Peyer's patch (tissue), 4 donors: ENCODE data around the gene AP1M2. TPM values are rescaled to one million over a fixed set of nuclear protein-coding genes. Genes with fewer than 3 reads are reported as not detected.
A peak's percentile ranks its signal among the peaks of the same experiment; 100 is the strongest.
"Not testable (repeated sequence)": the region's sequence is repeated elsewhere in the genome, so short reads cannot be mapped to it uniquely, and the experiment has no call there.

ENCODE experiments used
- DNase-seq, 3 donors: peaks; one replicate each; pipeline ENCODE4 v3.0.0-alpha.2; 2017 to 2019
- H3K27ac ChIP-seq, 4 donors: fragments of 200-600 bp; sonication (generic); one replicate each; pipeline ENCODE4 v1.5.1; 2016 to 2019
- H3K27me3 ChIP-seq, 2 donors: fragments of 200-600 bp; sonication (generic); one replicate each; pipeline ENCODE4 v1.5.1; 2019
- H3K36me3 ChIP-seq, 3 donors: fragments of 200-600 bp; sonication (generic); one replicate each; pipeline ENCODE4 v1.5.1; 2016 to 2019
- H3K4me1 ChIP-seq, 4 donors: fragments of 200-600 bp; sonication (generic); one replicate each; pipeline ENCODE4 v1.5.1; 2016 to 2019
- H3K4me3 ChIP-seq, 4 donors: fragments of 200-600 bp; sonication (generic); 1 replicate in 3 of 4; 2 replicates in 1 of 4; pipeline ENCODE4 v1.5.1; 2016 to 2019; ENCODE audit warnings: mild to moderate bottlenecking in 1 of 4
- H3K9me3 ChIP-seq, 4 donors: fragments of 200-600 bp; sonication (generic); one replicate each; pipeline ENCODE4 v1.5.1; 2016 to 2019; ENCODE audit warnings: mild to moderate bottlenecking in 1 of 4
- POLR2A ChIP-seq, 2 donors: fragments of 450-650 bp; IDR thresholded peaks; one replicate each; pipeline ENCODE4 v1.5.1; 2017; ENCODE audit warnings: antibody characterized with exemption in 2 of 2, mild to moderate bottlenecking in 2 of 2, moderate library complexity in 2 of 2
- total RNA-seq, 4 donors: library from RNA; depleted of rRNA; stranded (reverse); fragments of >200 nt; gene quantifications; one replicate each; pipeline ENCODE4 v1.1.0, GENCODE V29; 2016
- TF ChIP-seq, protein P1 (sequence below), 6 experiments: fragments of 450-650 bp in 4 of 6; fragments of 200-600 bp in 2 of 6; sonication (generic) in 1 of 6; IDR thresholded peaks; one replicate each; pipeline ENCODE4 v1.5.1; 2017 to 2019; ENCODE audit warnings: antibody characterized with exemption in 6 of 6, mild to moderate bottlenecking in 3 of 6, moderate library complexity in 1 of 6

Gene AP1M2
- total RNA-seq, 4 donors from 2014 or later: 60.2 to 102 (median 82.5) TPM

GRCh38 chr19:10574462-10574861, 12.7 kb downstream of the AP1M2 start:
- Histone ChIP-seq H3K4me3 (no peak overlapping the region), H3K27me3 (no peaks in the 10 kb centered on the region)
- TF ChIP-seq POLR2A (IDR thresholded peaks at IDR 0.05): no peak

GRCh38 chr19:10573793-10574192, 13.3 kb downstream of the AP1M2 start:
- H3K9me3 ChIP-seq, H3K27me3 ChIP-seq, H3K4me1 ChIP-seq, H3K4me3 ChIP-seq, H3K27ac ChIP-seq, DNase-seq: not testable (repeated sequence)
- peaks cover 0 to 14% (median 0%) of the 10 kb centered on the region in 3 donors for H3K36me3 ChIP-seq

More at GRCh38 chr19:10574462-10574861, 12.7 kb downstream of the AP1M2 start:
- no peak for DNase-seq
- Histone ChIP-seq H3K27ac (no peak overlapping the region), H3K4me1 (peaks cover 0 to 5% (median 2%) of the 10 kb centered on the region in 4 donors), H3K9me3 (no peaks in the 10 kb centered on the region), H3K36me3 (peaks cover 0 to 21% (median 0%) of the 10 kb centered on the region in 3 donors)

DNA sequence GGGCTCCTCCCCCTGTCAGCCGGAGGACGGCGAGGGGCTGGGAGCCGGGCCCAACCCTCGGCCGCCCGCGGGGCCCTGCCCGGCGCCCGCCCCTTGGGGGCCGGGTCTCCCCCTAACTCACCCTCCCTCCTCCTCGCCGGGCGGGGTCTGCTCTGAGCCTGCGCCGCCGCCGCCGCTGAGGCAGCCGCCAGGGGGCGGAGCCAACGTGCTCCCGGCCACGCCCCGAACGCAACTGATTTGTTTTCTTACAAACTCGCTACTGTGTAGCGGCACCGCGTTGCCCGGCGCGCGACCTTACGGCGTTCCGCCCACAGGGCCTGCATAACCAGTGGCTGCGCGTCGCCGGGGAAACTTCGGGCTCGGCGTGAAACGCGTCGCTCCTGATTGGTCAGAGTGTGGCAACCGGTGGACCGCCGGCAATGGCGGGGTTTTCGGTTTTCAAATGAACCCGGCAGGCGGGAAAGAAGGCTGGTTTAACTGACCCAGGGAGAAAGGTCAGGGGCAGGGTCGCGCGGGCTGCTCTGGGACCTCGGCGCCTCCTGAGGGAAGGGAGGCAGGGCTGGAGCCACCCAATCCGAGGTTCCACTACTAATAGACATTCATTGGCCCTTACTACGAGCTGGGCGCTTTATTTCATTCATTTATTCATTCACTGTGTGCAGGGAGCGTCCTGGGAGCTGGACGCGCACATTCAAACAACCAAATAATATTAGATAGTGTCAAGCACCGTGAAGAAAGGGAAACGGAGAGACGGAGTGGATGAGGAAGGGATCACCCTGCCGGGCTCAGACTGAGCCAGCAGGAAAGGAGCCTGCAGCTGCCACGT, 18.1 kb downstream of the AP1M2 start, which contains the start of gene CDKN2D:
Gene CDKN2D (minus strand): TSS at position 154 of the 826 bp plus-strand sequence. CDS start 326 bp downstream, outside the sequence.
- Histone ChIP-seq H3K27me3 (no peaks in the 10 kb centered on the region), H3K4me1 (peaks cover 0 to 39% (median 29%) of the 10 kb centered on the region in 4 donors), H3K9me3 (no peaks in the 10 kb centered on the region), H3K36me3 (no peaks in the 10 kb centered on the region), H3K4me3 (peak within 1 kb of the TSS; percentile 76 to 97 (median 83)), H3K27ac (peak within 1 kb of the TSS; percentile 81 to 97 (median 90))
- TF ChIP-seq, protein P1, sequence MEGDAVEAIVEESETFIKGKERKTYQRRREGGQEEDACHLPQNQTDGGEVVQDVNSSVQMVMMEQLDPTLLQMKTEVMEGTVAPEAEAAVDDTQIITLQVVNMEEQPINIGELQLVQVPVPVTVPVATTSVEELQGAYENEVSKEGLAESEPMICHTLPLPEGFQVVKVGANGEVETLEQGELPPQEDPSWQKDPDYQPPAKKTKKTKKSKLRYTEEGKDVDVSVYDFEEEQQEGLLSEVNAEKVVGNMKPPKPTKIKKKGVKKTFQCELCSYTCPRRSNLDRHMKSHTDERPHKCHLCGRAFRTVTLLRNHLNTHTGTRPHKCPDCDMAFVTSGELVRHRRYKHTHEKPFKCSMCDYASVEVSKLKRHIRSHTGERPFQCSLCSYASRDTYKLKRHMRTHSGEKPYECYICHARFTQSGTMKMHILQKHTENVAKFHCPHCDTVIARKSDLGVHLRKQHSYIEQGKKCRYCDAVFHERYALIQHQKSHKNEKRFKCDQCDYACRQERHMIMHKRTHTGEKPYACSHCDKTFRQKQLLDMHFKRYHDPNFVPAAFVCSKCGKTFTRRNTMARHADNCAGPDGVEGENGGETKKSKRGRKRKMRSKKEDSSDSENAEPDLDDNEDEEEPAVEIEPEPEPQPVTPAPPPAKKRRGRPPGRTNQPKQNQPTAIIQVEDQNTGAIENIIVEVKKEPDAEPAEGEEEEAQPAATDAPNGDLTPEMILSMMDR (IDR thresholded peaks at IDR 0.05): peak; percentile 52 to 85 (median 76)
- TF ChIP-seq POLR2A (IDR thresholded peaks at IDR 0.05): peak; percentile 65 to 76
- peak; percentile 99 to 100 (median 99) for DNase-seq

GRCh38 chr19:10568062-10568825, 18.9 kb downstream of the AP1M2 start:
- no peaks in the 10 kb centered on the region for H3K27me3 ChIP-seq

DNA sequence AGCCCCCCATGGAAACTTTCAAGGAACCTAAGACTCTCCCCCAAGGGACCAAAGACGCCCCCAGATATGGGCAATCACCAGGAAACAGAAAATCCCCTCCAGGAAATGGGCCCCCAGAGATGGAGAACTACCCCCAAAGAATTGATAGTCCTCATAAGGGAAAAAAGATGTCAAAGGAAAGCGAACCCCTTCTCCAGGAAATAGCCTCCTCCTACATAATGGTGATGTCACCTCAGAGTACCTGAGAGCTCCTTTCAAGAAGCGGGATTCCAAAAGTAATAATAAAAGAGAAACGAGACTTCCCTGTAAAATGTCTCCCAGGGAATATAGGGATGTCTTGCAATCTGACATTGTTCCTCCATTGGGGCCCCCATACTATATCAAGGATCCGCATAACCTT, 19.5 kb downstream of the AP1M2 start:
- Histone ChIP-seq H3K4me1 (peaks cover 0 to 39% (median 29%) of the 10 kb centered on the region in 4 donors), H3K4me3 (peak overlapping the region; percentile 76 to 97 (median 83)), H3K36me3 (peaks cover 0 to 4% (median 0%) of the 10 kb centered on the region in 3 donors), H3K27me3 (no peaks in the 10 kb centered on the region), H3K9me3 (no peaks in the 10 kb centered on the region), H3K27ac (peak overlapping the region; percentile 81 to 97 (median 90))
- TF ChIP-seq, protein P1 (IDR thresholded peaks at IDR 0.05): no peak
- TF ChIP-seq POLR2A (IDR thresholded peaks at IDR 0.05): no peak
- DNase-seq: no peak

More at GRCh38 chr19:10568062-10568825, 18.9 kb downstream of the AP1M2 start:
- DNase-seq: peak in 2 of 3 donors; percentile 45 to 73
- peak overlapping the region; percentile 76 to 97 (median 83) for H3K4me3 ChIP-seq
- H3K27ac ChIP-seq: peak overlapping the region; percentile 81 to 97 (median 90)
- peaks cover 0 to 39% (median 29%) of the 10 kb centered on the region in 4 donors for H3K4me1 ChIP-seq
- no peak for TF ChIP-seq POLR2A (IDR thresholded peaks at IDR 0.05)
- TF ChIP-seq, protein P1 (IDR thresholded peaks at IDR 0.05): no peak
- no peaks in the 10 kb centered on the region for H3K36me3 ChIP-seq
- no peaks in the 10 kb centered on the region for H3K9me3 ChIP-seq

GRCh38 chr19:10566658-10567410, 20.3 kb downstream of the AP1M2 start:
- Histone ChIP-seq H3K27ac (peak overlapping the region; percentile 81 to 94 (median 88)), H3K4me1 (peaks cover 0 to 39% (median 29%) of the 10 kb centered on the region in 4 donors), H3K36me3 (peaks cover 0 to 8% (median 0%) of the 10 kb centered on the region in 3 donors), H3K4me3 (peak overlapping the region in 3 of 4 donors; percentile 66 to 81 (median 77)), H3K27me3 (no peaks in the 10 kb centered on the region), H3K9me3 (no peaks in the 10 kb centered on the region)
- no peak for TF ChIP-seq POLR2A (IDR thresholded peaks at IDR 0.05)
- TF ChIP-seq, protein P1 (IDR thresholded peaks at IDR 0.05): no peak
- DNase-seq: peak in 2 of 3 donors; percentile 73
